HG03108 (cell line): ENCODE results near the gene SND1.

ENCODE experiments used
- ATAC-seq: cut with Tn5 transposase; IDR thresholded peaks from one replicate; pipeline ENCODE4 v1.9.1; 2021; ENCODE audit warnings: moderate library complexity; ENCODE audit not compliant: unreplicated experiment

SND1 gene

GRCh38 chr7:127980901-127981300, 328.9 kb downstream of the SND1 start:
- no peak for ATAC-seq

DNA sequence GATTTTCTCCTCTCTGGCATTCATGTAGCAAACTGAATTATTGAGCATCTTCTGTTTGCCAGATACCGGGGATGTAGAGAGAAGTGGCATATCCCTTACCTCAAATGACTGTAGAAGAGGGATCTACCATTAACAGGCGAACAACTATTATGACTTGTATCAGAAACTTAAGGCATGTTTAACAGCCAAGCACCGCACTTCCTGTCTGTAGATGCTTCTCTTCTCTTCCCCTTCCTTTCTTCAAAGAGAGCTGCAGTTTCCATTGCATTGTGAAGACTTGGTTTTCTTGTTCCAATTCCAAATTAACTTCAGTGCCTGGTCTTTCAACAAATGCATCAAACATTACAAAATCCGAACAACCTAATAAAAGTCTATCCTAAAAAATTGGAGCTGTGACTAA, 330.0 kb downstream of the SND1 start:
- ATAC-seq = no peak

DNA sequence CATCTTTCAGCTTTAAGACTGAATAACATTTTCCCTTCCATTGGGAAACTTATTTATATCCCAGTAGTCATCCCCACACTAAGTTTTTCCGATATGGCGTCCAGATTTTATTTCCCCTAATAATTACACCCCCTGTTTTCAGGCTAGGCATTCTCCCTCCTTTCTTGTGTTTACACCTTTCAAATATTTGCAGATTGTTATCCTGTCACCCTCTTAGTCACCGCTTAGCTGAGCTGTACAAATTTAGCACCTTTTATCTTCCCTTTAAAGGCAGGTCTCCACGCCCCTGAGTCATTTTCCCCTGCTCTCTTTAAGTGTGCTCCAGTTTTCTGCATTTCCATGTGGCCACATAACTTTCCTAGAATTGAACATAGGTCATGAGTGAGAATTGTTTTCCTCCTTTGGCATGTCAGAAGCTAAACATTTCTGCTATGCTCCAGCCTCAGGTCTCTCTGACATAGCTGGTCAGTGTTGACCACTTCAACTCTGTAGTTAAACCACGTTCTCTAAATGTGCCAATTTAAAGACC, 331.9 kb downstream of the SND1 start:
- ATAC-seq = no peak

- no peak for ATAC-seq
These were observed 334.9 kb downstream of the SND1 start for GRCh38 chr7:127986581-127987521.

DNA sequence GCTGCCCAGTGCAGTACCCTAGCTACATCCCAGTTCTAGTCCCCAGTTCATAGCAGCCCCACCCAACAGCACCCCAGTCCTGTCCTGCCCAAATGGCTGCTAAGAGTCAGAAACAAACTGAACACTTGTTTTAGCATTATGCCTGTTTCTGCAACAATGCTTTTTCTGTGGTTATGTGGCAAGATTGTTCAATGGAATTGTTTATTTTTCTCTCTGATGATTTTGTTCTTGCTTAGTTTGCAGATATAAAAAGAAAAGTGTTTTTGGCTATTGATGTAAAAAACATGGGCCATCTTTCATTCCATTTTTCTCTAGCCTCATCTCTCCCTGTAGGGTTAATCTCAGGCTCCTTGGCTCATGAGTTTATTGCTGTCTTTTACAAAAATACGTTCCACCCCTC, 336.8 kb downstream of the SND1 start:
- no peak for ATAC-seq

DNA sequence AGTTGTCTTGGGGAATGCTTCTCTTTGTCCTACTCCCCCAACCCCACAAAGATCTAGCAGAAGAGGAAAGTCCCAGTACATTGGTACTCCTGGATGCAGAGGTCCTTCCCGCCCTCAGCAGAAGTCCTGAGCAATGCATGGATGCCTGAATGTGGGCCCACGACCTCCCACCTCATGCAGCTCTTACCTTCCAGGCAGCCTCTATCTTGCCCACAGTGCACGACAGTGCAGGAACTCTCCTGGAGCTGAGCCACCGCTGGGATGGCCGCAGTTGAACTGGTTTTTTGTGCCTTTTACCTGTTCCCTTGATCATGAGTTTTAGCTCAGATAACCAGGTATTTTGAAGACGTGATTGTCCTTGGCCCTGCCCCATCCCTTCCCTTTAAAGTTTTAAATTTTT, 341.3 kb downstream of the SND1 start:
- ATAC-seq = no peak

DNA sequence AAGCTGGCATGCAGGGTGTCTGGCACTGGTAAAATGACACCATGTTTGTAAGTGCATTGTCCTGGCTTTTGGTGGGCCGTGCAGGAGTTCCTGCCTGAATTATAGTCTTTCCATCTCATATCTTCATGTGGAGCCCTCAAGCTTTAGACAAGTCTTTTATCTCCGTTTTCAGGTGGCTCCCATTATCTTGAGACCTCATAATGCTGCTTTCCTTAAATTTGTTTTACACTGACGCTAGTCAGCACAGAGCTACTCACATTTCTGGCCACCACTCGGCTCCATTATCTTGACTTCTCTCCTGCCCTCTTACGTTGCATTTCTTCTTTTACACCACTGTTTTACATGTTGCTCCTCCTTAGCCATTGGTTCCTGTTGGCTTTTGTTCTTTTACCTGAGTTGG, 342.0 kb downstream of the SND1 start:
- no peak for ATAC-seq

GRCh38 chr7:127995156-127995880, 343.3 kb downstream of the SND1 start:
- ATAC-seq = no peak

DNA sequence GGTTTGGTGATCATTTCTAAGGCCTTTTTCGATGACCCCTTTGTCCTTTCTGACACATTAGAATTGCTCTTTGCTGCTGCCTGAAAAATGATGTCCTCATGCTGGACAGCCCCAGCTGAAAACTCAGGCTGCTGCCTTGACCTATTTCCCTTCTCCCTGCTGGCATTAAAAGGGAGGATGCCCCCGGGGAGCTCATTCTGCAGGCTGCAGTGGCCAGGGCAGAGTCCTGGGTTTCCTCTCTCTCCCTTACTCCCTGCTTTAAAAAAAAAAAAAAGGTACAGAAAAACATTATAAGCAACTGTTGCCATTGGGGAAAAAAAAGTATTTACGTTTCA, 343.9 kb downstream of the SND1 start:
- no peak for ATAC-seq

GRCh38 chr7:127996253-127997071, 344.5 kb downstream of the SND1 start:
- ATAC-seq = no peak

DNA sequence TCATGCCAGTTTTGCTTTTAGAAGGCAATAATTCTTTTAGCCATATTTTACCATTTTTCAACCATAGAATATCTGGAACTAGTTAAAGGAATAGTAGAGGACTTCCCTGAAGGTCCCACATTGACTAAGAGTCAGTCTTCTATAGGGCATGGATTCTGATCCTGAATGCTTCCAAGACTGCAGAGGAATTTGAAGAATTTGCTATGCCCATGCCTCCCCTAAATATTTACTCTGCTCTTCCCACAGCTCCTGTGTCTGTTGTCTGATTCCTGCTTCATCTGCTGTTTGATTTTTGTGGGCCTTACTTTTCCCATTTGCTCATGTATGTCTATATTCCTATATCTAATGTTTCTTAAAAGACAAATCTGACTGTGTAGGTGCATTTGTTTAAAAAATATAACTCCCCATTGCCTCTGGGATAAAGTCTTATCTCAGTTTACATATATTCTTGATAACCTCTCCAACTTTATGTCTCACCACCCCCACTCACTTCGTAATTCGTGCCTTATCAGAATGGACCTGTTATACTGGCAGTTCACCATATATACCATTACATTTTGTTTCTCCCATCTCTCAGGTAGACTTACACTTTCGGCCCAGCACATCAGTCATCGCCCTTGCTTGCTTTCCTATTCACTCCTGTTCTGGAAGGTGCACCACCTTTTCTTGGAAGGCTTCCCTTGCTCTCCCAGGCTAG, 345.4 kb downstream of the SND1 start:
- no peak for ATAC-seq

- no peak for ATAC-seq
These were observed 346.7 kb downstream of the SND1 start for GRCh38 chr7:127998671-127999070.

- ATAC-seq = no peak
These were observed 348.1 kb downstream of the SND1 start for GRCh38 chr7:128000048-128000447.

- ATAC-seq = peak; percentile 51
These were observed 348.9 kb downstream of the SND1 start for GRCh38 chr7:128000854-128001265.

DNA sequence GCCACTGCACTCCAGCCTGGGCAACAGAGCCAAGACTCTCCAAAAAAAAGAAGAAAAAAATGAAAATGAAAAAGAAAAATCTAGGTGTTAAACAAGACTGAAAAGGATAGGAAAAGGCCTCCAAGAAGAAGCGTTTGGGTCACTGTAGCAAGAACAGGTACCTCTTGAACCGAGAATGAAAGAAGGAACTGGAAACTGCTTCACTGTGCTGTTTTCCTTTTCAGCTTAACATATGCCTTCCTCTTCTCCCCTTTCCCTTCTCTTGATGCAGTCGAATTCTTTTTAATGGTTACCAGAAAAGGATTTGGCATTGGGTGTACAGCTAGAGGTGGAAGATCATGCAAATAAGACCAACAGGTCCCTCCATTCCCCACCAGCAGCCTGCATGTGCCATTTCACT, 351.2 kb downstream of the SND1 start:
- peak; percentile 44 for ATAC-seq

DNA sequence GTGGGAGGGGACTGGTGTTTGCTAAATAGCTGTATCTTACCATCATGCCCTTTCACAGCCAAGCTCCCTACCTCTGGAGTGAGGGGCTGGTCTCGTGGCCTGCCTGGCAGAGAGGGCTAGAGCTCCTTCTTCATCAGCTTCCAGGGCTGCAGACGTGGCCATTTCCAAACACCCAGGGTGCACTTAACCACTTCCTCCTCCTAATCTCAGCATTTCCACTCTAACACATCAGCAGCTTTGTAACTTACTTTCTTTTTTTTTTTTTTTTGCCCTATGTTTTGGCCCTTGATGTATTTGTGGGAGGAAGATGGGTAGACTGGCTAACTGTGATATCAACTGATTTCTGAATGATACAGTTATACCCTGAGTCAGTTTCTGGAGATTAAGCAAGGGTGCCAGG, 351.8 kb downstream of the SND1 start:
- ATAC-seq = no peak

- ATAC-seq = no peak
These were observed 352.6 kb downstream of the SND1 start for GRCh38 chr7:128004623-128005022.

GRCh38 chr7:128005117-128005516, 353.1 kb downstream of the SND1 start:
- no peak for ATAC-seq

GRCh38 chr7:128005759-128006159, 353.8 kb downstream of the SND1 start:
- ATAC-seq = no peak

GRCh38 chr7:128006550-128007302, 354.7 kb downstream of the SND1 start:
- ATAC-seq = no peak
